Esophagus muscularis mucosa (tissue), 4 donors: ENCODE measurements around the gene ROBO1. TPM values are rescaled to one million over a fixed set of nuclear protein-coding genes. Genes with fewer than 3 reads are reported as not detected.

ENCODE experiments used
- DNase-seq: peaks from one replicate; pipeline ENCODE4 v3.0.0-alpha.2; 2017; ENCODE audit errors: extremely low spot score
- H3K27ac ChIP-seq, 4 donors: fragments of 200-600 bp; sonication (generic); replicated peaks in 1 of 4; 1 replicate in 3 of 4; 2 replicates in 1 of 4; pipeline ENCODE4 v1.5.1; 2016 to 2019; ENCODE audit warnings: mild to moderate bottlenecking in 1 of 4
- H3K27me3 ChIP-seq, 4 donors: fragments of 200-600 bp; sonication (generic); one replicate each; pipeline versions ENCODE4 v1.5.1 to v1.6.0; 2016 to 2019
- H3K36me3 ChIP-seq, 4 donors: fragments of 200-600 bp; sonication (generic); one replicate each; pipeline ENCODE4 v1.5.1; 2016 to 2019
- H3K4me1 ChIP-seq, 4 donors: fragments of 200-600 bp; sonication (generic); one replicate each; pipeline ENCODE4 v1.5.1; 2016 to 2019
- H3K4me3 ChIP-seq, 4 donors: fragments of 200-600 bp; sonication (generic); 1 replicate in 2 of 4; 2 replicates in 2 of 4; pipeline ENCODE4 v1.5.1; 2016 to 2019; ENCODE audit warnings: mild to moderate bottlenecking in 4 of 4, moderate library complexity in 1 of 4
- H3K9me3 ChIP-seq, 4 donors: fragments of 200-600 bp; sonication (generic); 1 replicate in 3 of 4; 2 replicates in 1 of 4; pipeline ENCODE4 v1.5.1; 2016 to 2019
- CTCF ChIP-seq, 3 experiments: fragments of 200-600 bp in 2 of 3; fragments of 450-650 bp in 1 of 3; sonication (generic) in 2 of 3; IDR thresholded peaks; one replicate each; pipeline ENCODE4 v1.5.1; 2017 to 2019; ENCODE audit warnings: antibody characterized with exemption in 3 of 3, mild to moderate bottlenecking in 2 of 3, moderate library complexity in 1 of 3
- EP300 ChIP-seq: sonication (generic); formaldehyde crosslinking; IDR thresholded peaks from one replicate; pipeline ENCODE4 v1.6.1; 2017; ENCODE audit warnings: antibody characterized with exemption
- POLR2A ChIP-seq: fragments of 450-650 bp; IDR thresholded peaks from one replicate; pipeline ENCODE4 v1.6.1; 2017; ENCODE audit warnings: antibody characterized with exemption, moderate library complexity, mild to moderate bottlenecking, low read depth
- POLR2AphosphoS5 ChIP-seq, 2 donors: sonication (generic); formaldehyde crosslinking; IDR thresholded peaks; one replicate each; pipeline ENCODE4 v1.6.1; 2017; ENCODE audit warnings: antibody characterized with exemption in 2 of 2
- WGBS: methylation state at CpG from one replicate; pipeline ENCODE4 v1.1.5; 2018; 5-methylcytosine and 5-hydroxymethylcytosine counted together
- intact Hi-C: fragments of 100-400 bp; cut with DNase I; formaldehyde crosslinking; loops from one replicate; pipeline ENCODE4 v1.15.1; 2023
- total RNA-seq, 4 donors: library from RNA; depleted of rRNA; stranded (reverse); fragments of >200 nt; gene quantifications; one replicate each; pipeline versions ENCODE4 v1.1.0 to v1.2.1, GENCODE V29; 2016

Gene ROBO1
- total RNA-seq, 4 donors from 2014 or later, result 9.6 to 14.2 (median 12.6) TPM

GRCh38 chr3:78917536-78917935 lies 850.3 kb downstream of the ROBO1 start:
- no peaks in the 10 kb centered on the region for H3K9me3 ChIP-seq
- intact Hi-C loops, result no loop called here
- H3K4me3 ChIP-seq, result no peak overlapping the region
- H3K36me3 ChIP-seq, result no peaks in the 10 kb centered on the region
- no peak overlapping the region for H3K27ac ChIP-seq
- TF ChIP-seq CTCF (IDR thresholded peaks at IDR 0.05), result no peak
- peaks cover 0 to 7% (median 0%) of the 10 kb centered on the region in 4 donors for H3K4me1 ChIP-seq
- 66% methylated on average over 2 of the region's 2 CpGs for WGBS
- no peaks in the 10 kb centered on the region for H3K27me3 ChIP-seq
- no peak for DNase-seq

DNA sequence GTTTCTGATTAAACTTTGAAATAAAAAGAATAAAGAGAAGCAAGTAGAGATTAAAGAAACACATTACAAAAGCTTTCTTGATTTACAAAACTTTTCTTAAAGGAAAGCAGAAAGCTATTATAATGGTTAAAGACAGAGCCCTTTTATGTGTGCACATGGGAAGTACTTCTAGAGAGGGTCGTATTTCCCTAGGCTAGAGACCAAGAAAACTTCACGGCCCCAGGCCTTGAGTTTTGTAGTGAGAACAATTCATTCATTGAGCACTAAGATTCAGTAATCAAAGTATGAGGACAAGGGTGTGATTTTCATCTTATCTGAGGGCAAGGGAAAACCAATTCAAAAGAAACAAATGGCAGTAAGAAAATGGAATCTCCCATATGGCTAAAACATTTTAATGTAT lies 854.1 kb downstream of the ROBO1 start:
- DNase-seq, result no peak
- Histone ChIP-seq H3K4me1 (peaks cover 0 to 7% (median 0%) of the 10 kb centered on the region in 4 donors), H3K27me3 (no peaks in the 10 kb centered on the region), H3K27ac (no peak overlapping the region), H3K9me3 (no peaks in the 10 kb centered on the region), H3K4me3 (no peak overlapping the region), H3K36me3 (no peaks in the 10 kb centered on the region)
- intact Hi-C loops, result no loop called here
- WGBS, result 64% methylated on average over 2 of the region's 2 CpGs
- TF ChIP-seq CTCF (IDR thresholded peaks at IDR 0.05) (no peak), POLR2AphosphoS5 (IDR thresholded peaks at IDR 0.05) (no peak), POLR2A (no peak), EP300 (no peak)

- no peaks in the 10 kb centered on the region for H3K27me3 ChIP-seq
- DNase-seq, result no peak
- TF ChIP-seq POLR2A (no peak), POLR2AphosphoS5 (IDR thresholded peaks at IDR 0.05) (no peak), CTCF (IDR thresholded peaks at IDR 0.05) (no peak), EP300 (no peak)
- intact Hi-C loops, result no loop called here
- no peak overlapping the region for H3K4me3 ChIP-seq
- H3K9me3 ChIP-seq, result no peaks in the 10 kb centered on the region
- WGBS, result 92% methylated on average over 3 of the region's 3 CpGs
- no peak overlapping the region for H3K27ac ChIP-seq
- no peaks in the 10 kb centered on the region for H3K36me3 ChIP-seq
- H3K4me1 ChIP-seq, result no peaks in the 10 kb centered on the region
Measured at GRCh38 chr3:78912687-78913086, 855.1 kb downstream of the ROBO1 start.

- Histone ChIP-seq H3K27ac (no peak overlapping the region), H3K4me3 (no peak overlapping the region), H3K9me3 (no peaks in the 10 kb centered on the region), H3K4me1 (no peaks in the 10 kb centered on the region), H3K27me3 (no peaks in the 10 kb centered on the region), H3K36me3 (no peaks in the 10 kb centered on the region)
- no peak for DNase-seq
- WGBS, result 82% methylated on average over 5 of the region's 5 CpGs
- intact Hi-C loops, result no loop called here
- TF ChIP-seq CTCF (IDR thresholded peaks at IDR 0.05), result no peak
- TF ChIP-seq POLR2A, result no peak
- TF ChIP-seq EP300, result no peak
- no peak for TF ChIP-seq POLR2AphosphoS5 (IDR thresholded peaks at IDR 0.05)
Measured at GRCh38 chr3:78912259-78912658, 855.5 kb downstream of the ROBO1 start.

- no peaks in the 10 kb centered on the region for H3K36me3 ChIP-seq
- H3K4me1 ChIP-seq, result no peaks in the 10 kb centered on the region
- no peak overlapping the region for H3K27ac ChIP-seq
- TF ChIP-seq POLR2A (no peak), CTCF (IDR thresholded peaks at IDR 0.05) (no peak), POLR2AphosphoS5 (IDR thresholded peaks at IDR 0.05) (no peak), EP300 (no peak)
- H3K9me3 ChIP-seq, result no peaks in the 10 kb centered on the region
- DNase-seq, result no peak
- intact Hi-C loops, result no loop called here
- 97% methylated on average over 4 of the region's 4 CpGs for WGBS
- H3K4me3 ChIP-seq, result no peak overlapping the region
- H3K27me3 ChIP-seq, result no peaks in the 10 kb centered on the region
Measured at GRCh38 chr3:78911394-78911793, 856.4 kb downstream of the ROBO1 start.
